Measurements from ENCODE around the gene TNIK. TPM values are rescaled to one million over a fixed set of nuclear protein-coding genes. Genes with fewer than 3 reads are reported as not detected.
"Not testable (repeated sequence)": the region's sequence is repeated elsewhere in the genome, so short reads cannot be mapped to it uniquely, and the experiment has no call there.

TNIK gene
- total and polyA plus RNA-seq, 10 of the 15 experiments (the other 5 are each of a cell fraction or from before 2014, with no cell fraction given), result 13.9 to 74.3 (median 48.2) TPM

DNA sequence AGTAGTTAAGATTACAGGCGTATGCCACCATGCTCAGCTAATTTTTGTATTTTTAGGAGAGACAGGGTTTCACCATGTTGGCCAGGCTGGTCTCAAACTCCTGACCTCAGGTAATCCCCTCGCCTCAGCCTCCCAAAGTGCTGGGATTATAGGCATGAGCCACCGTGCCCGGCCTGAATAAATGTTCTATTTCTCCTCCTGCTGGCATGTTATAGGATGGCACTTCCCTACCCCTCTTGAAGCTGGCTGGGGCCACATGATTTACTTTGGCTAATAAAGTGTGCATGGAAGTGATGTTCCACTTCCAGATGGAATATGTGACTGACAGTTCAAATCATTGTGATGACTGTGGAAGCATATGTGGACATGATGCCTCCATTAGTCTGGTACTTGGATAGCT is 77.9 kb downstream of the TNIK start:
- FAIRE-seq; BruUV-seq (replicated peaks): not testable (repeated sequence)

DNA sequence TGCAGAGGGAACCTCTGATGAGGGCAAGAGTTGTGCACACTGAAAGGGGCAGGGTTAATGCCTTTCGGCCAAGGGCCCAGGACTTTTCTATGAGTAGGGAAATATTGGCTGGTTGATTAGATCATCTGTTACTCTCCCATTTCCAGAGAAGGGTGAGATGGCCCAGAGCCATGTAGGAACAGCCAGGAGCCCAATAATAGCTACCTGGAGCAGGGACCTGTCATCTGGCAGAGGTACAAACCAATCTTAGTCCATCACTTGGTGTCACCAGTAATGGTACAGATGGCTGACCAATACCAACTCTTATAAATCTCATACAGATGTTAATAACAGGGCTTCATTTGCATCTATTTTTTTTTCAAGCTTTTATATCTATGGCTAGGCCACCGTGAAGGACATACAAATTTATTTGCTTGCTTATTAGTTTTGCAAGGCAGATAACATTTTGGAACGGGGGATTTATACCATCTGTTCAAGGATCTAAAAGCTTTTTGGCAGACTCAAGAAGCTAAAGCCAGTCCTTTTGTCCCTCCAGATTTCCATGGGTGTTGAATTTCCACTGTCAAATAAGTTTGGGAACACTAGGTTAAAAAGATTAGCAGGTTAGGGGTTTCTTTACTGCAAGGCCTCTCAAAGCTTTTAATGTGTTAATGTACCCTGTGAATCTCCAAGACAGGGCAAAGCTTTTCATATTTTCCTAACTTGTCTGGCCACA is 79.3 kb downstream of the TNIK start:
- FAIRE-seq (no peak), ATAC-seq (no peak), DNase-seq (ENCODE audit: low read depth, low spot score) (no peak)
- peaks cover 43% of the 10 kb centered on the region for H3K4me1 ChIP-seq (ENCODE audit: control insufficient read depth, insufficient read depth, low read length)
- ChIA-PET RAD21 (ENCODE audit: unreplicated experiment) (interaction anchor here (0.8 to 3.1 kb wide), 8 partner anchors 8 to 195 kb away, joined by 3 to 18 read pairs (median 4); no protein-coding TSS in a partner anchor), SMC1A (ENCODE audit: uncharacterized antibody, unreplicated experiment) (interaction anchor here (0.6 to 6.1 kb wide), 23 partner anchors 9 to 277 kb away, joined by 3 to 56 read pairs (median 4); no protein-coding TSS in a partner anchor), POLR2A (interaction anchor here (0.8 to 1.5 kb wide), 2 partner anchors 8 to 9 kb away, joined by 3 read pairs; no protein-coding TSS in a partner anchor), CTCF (interaction anchor here (0.6 to 3.7 kb wide), 14 partner anchors 9 to 386 kb away, joined by 3 to 14 read pairs (median 5); no protein-coding TSS in a partner anchor)
- no peak overlapping the region for H3K4me2 ChIP-seq (ENCODE audit: control insufficient read depth, insufficient read depth)
- H3K36me3 ChIP-seq (ENCODE audit: control insufficient read depth in 2 of 2, insufficient read depth in 2 of 2, low read length in 1 of 2), result peaks cover 0 to 1% of the 10 kb centered on the region in 2 experiments; a peak in 1 of 4 replicates
- intact Hi-C loops (cut with micrococcal nuclease; ENCODE audit: unreplicated experiment) (no loop called here), in situ Hi-C loops (cut with MboI) (no loop called here)
- 100% methylated on average over 3 of the region's 3 CpGs for WGBS (ENCODE audit: insufficient coverage, insufficient replicate concordance, low lambda C conversion rate, missing lambda C conversion rate)
- H3K27ac ChIP-seq (ENCODE audit: control insufficient read depth, insufficient read depth), result no peak overlapping the region
- no peaks in the 10 kb centered on the region; the same call in 2 of the 3 replicates for H3K9me3 ChIP-seq (replicated peaks; ENCODE audit: control insufficient read depth, insufficient read depth, low read length)
- H3K4me3 ChIP-seq, result no peak overlapping the region
- H3K79me2 ChIP-seq (ENCODE audit: control insufficient read depth, insufficient read depth, low read length), result peaks cover 95% of the 10 kb centered on the region
- no peak overlapping the region for H2AFZ ChIP-seq (ENCODE audit: control insufficient read depth, low read depth, low read length)
- H3K9ac ChIP-seq (ENCODE audit: control insufficient read depth, insufficient read depth, low read length), result no peak overlapping the region
- 0 out of 2 replicates have a peak, but pooled peaks cover 7% of the 10 kb centered on the region for H4K20me1 ChIP-seq (ENCODE audit: control insufficient read depth, insufficient read depth)
- no TSS peak for BruUV-seq (replicated peaks)
- no peaks in the 10 kb centered on the region for H3K27me3 ChIP-seq (replicated peaks in 1 of 2; ENCODE audit: control insufficient read depth in 2 of 2, insufficient read depth in 2 of 2, low read length in 1 of 2)
- no peak for TF ChIP-seq POLR2A (IDR thresholded peaks at IDR 0.05; ENCODE audit: low read depth, low read length)
- TF ChIP-seq, protein P1, sequence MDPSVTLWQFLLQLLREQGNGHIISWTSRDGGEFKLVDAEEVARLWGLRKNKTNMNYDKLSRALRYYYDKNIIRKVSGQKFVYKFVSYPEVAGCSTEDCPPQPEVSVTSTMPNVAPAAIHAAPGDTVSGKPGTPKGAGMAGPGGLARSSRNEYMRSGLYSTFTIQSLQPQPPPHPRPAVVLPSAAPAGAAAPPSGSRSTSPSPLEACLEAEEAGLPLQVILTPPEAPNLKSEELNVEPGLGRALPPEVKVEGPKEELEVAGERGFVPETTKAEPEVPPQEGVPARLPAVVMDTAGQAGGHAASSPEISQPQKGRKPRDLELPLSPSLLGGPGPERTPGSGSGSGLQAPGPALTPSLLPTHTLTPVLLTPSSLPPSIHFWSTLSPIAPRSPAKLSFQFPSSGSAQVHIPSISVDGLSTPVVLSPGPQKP (IDR thresholded peaks at IDR 0.05; ENCODE audit: low read depth, low read length), result no peak
- TF ChIP-seq CEBPB (IDR thresholded peaks at IDR 0.05; ENCODE audit: borderline replicate concordance in 1 of 2, low read depth in 2 of 2, low read length in 2 of 2), result no peak
- TF ChIP-seq FOS (IDR thresholded peaks at IDR 0.05; ENCODE audit: borderline replicate concordance, extremely low read depth, insufficient read length), result no peak
- no peak for TF ChIP-seq ZNF274 (IDR thresholded peaks at IDR 0.05; ENCODE audit: insufficient read depth, insufficient read length)
- TF ChIP-seq PAX5 (IDR thresholded peaks at IDR 0.05; ENCODE audit: borderline replicate concordance, low read depth, low read length), result no peak
- no peak for TF ChIP-seq NFYA (IDR thresholded peaks at IDR 0.05; ENCODE audit: borderline replicate concordance, low read depth, low read length)
- TF ChIP-seq, protein P2, sequence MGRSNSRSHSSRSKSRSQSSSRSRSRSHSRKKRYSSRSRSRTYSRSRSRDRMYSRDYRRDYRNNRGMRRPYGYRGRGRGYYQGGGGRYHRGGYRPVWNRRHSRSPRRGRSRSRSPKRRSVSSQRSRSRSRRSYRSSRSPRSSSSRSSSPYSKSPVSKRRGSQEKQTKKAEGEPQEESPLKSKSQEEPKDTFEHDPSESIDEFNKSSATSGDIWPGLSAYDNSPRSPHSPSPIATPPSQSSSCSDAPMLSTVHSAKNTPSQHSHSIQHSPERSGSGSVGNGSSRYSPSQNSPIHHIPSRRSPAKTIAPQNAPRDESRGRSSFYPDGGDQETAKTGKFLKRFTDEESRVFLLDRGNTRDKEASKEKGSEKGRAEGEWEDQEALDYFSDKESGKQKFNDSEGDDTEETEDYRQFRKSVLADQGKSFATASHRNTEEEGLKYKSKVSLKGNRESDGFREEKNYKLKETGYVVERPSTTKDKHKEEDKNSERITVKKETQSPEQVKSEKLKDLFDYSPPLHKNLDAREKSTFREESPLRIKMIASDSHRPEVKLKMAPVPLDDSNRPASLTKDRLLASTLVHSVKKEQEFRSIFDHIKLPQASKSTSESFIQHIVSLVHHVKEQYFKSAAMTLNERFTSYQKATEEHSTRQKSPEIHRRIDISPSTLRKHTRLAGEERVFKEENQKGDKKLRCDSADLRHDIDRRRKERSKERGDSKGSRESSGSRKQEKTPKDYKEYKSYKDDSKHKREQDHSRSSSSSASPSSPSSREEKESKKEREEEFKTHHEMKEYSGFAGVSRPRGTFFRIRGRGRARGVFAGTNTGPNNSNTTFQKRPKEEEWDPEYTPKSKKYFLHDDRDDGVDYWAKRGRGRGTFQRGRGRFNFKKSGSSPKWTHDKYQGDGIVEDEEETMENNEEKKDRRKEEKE (IDR thresholded peaks at IDR 0.05), result no peak
- no peak for TF ChIP-seq RB1 (IDR thresholded peaks at IDR 0.05; ENCODE audit: borderline replicate concordance)
- no peak for TF ChIP-seq CHD2 (IDR thresholded peaks at IDR 0.05; ENCODE audit: borderline replicate concordance, low read depth, low read length)

More for the DNA sequence above, 77.9 kb downstream of the TNIK start:
- 0 out of 2 replicates have a peak, but pooled peaks have one; percentile 14 for TF ChIP-seq RAD21 (IDR thresholded peaks at IDR 0.05; ENCODE audit: insufficient read depth, low read depth, low read length)
- H3K9ac ChIP-seq (ENCODE audit: control insufficient read depth, insufficient read depth, low read length); in situ Hi-C loops (cut with MboI); DNase-seq (ENCODE audit: low read depth, low spot score); H2AFZ ChIP-seq (ENCODE audit: control insufficient read depth, low read depth, low read length); H3K4me3 ChIP-seq; H3K4me2 ChIP-seq (ENCODE audit: control insufficient read depth, insufficient read depth); H3K36me3 ChIP-seq (ENCODE audit: control insufficient read depth in 2 of 2, insufficient read depth in 2 of 2, low read length in 1 of 2); H3K27ac ChIP-seq (ENCODE audit: control insufficient read depth, insufficient read depth); ATAC-seq; intact Hi-C loops (cut with micrococcal nuclease; ENCODE audit: unreplicated experiment); H3K27me3 ChIP-seq (replicated peaks in 1 of 2; ENCODE audit: control insufficient read depth in 2 of 2, insufficient read depth in 2 of 2, low read length in 1 of 2); H3K9me3 ChIP-seq (replicated peaks; ENCODE audit: control insufficient read depth, insufficient read depth, low read length); H4K20me1 ChIP-seq (ENCODE audit: control insufficient read depth, insufficient read depth): not testable (repeated sequence)
- Histone ChIP-seq H3K79me2 (ENCODE audit: control insufficient read depth, insufficient read depth, low read length) (peaks cover 94% of the 10 kb centered on the region), H3K4me1 (ENCODE audit: control insufficient read depth, insufficient read depth, low read length) (peaks cover 31% of the 10 kb centered on the region)
- ChIA-PET POLR2A (interaction anchor here (0.6 to 1.9 kb wide), 6 partner anchors 9 to 52 kb away, joined by 3 to 13 read pairs (median 4); no protein-coding TSS in a partner anchor), SMC1A (ENCODE audit: uncharacterized antibody, unreplicated experiment) (interaction anchor here (0.9 to 6.1 kb wide), 13 partner anchors 9 to 279 kb away, joined by 3 to 56 read pairs (median 4); no protein-coding TSS in a partner anchor), RAD21 (ENCODE audit: unreplicated experiment) (interaction anchor here (0.6 to 3.1 kb wide), 4 partner anchors 10 to 194 kb away, joined by 3 to 18 read pairs (median 4); no protein-coding TSS in a partner anchor), CTCF (interaction anchor here (0.7 to 3.7 kb wide), 10 partner anchors 10 to 217 kb away, joined by 3 to 14 read pairs (median 6); no protein-coding TSS in a partner anchor)
- WGBS (ENCODE audit: insufficient coverage, insufficient replicate concordance, low lambda C conversion rate, missing lambda C conversion rate), result 97% methylated on average over 4 of the region's 4 CpGs

All from GM12878 (cell line).